Stimulated activated naive CD8-positive, alpha-beta T cell treated with anti-CD3 and anti-CD28 coated beads, Interleukin-15, amount 100 ng/mL, for 72 hours (primary cell): ENCODE data around the gene CLSTN1.

Experiments
- ATAC-seq: fragments of 150-1000 bp; cut with Tn5 transposase; 2 replicates; pipeline ENCODE4 v1.10.0; 2021; ENCODE audit warnings: mild to moderate bottlenecking, moderate library complexity
- DNase-seq, 2 donors: peaks; one replicate each; pipeline ENCODE4 v3.0.0; 2021 to 2022
- H3K27ac Mint-ChIP-seq, 2 donors: one replicate each; pipeline ENCODE4 v1.8.0; 2022; ENCODE audit warnings: mild to moderate bottlenecking in 2 of 2, mixed read lengths in 2 of 2, moderate library complexity in 2 of 2
- H3K27me3 Mint-ChIP-seq: one replicate; pipeline ENCODE4 v1.8.0; 2022; ENCODE audit warnings: mixed read lengths
- H3K4me1 Mint-ChIP-seq: one replicate; pipeline ENCODE4 v1.8.0; 2022; ENCODE audit warnings: mild to moderate bottlenecking, mixed read lengths
- H3K4me3 Mint-ChIP-seq, 2 donors: one replicate each; pipeline ENCODE4 v1.8.0; 2022; ENCODE audit warnings: mild to moderate bottlenecking in 2 of 2, mixed read lengths in 2 of 2, moderate library complexity in 1 of 2
- H3K9me3 Mint-ChIP-seq, 2 donors: one replicate each; pipeline ENCODE4 v1.8.0; 2022; ENCODE audit warnings: mixed read lengths in 2 of 2

Gene CLSTN1

DNA sequence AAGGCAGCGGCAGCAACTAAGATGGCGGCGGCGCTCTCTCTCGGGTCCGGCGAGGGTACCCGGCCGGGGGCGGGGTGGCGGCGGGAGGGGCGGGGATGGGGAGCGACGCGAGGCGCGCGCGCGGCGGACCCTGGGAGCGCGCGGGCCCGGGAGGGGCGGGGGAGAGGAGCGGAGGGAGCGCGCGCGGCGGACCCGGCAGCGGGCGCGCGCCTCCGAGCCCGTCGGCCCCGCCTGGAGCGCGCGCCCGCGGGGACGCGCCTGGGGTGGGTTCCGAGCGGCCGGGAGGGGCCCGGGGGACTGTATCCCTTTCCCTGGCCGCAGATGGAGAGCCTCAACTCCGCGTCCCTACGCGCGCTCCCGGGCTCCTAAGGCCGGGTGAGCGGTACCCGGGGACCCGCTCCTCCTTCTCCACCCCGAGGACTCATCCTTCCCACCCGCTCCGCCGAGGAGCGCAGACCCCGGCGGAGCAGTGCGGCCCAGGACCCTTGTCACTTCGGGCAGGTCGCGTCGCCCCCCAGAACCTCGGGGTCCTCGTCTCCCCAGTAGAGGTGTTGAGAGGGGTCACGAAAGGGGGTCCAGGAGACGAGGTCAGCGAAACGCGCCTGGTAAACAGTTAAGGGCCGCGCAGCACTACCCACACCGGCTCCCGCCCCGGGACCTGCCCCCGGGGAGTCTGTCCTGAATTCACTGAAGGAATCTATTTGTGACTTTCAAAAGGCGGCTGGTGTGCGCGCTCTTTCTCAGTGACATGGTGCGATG lies at the start of gene CLSTN1:
TSS of gene CLSTN1 (minus strand) at position 23 of the 759 bp plus-strand sequence. CDS start 232 bp downstream, outside the sequence.
- peak; percentile 80 to 83 for DNase-seq
- Mint-ChIP-seq H3K27me3 (peaks cover 22% of the 10 kb centered on the region), H3K27ac (peak within 1 kb of the TSS; percentile 61 to 98), H3K9me3 (no peaks in the 10 kb centered on the region), H3K4me3 (peak within 1 kb of the TSS; percentile 92 to 95), H3K4me1 (peaks cover 41% of the 10 kb centered on the region)
- ATAC-seq, result peak; percentile 83

DNA sequence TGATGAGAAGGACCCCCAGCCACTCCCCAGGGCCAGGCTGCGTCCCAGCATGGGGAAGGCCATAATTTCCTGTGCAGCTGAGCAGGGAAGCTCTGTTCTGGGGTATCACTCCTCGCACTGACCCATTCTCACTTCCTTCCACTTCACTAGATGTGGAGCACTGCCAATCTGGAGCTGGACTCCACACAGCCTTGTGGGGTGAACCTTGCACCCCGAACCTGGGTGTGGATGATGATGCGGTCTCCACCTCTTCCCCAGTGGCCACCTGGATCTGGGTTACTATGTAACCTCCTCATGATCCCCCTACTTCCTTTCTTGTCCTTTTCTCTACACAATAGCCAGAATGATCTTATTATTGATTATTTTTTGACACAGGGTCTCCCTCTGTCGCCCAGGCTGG lies 49.6 kb upstream of the CLSTN1 start:
- no peak for DNase-seq
- Mint-ChIP-seq H3K4me1 (peaks cover 10% of the 10 kb centered on the region), H3K27ac (no peak overlapping the region), H3K27me3 (no peaks in the 10 kb centered on the region), H3K4me3 (no peak overlapping the region), H3K9me3 (no peaks in the 10 kb centered on the region)
- ATAC-seq, result no peak

GRCh38 chr1:9872430-9873165 lies 48.8 kb upstream of the CLSTN1 start:
- Mint-ChIP-seq H3K27me3 (no peaks in the 10 kb centered on the region), H3K9me3 (no peaks in the 10 kb centered on the region), H3K4me3 (no peak overlapping the region), H3K27ac (peak overlapping the region in 1 of 2 donors; percentile 12), H3K4me1 (peaks cover 12% of the 10 kb centered on the region)
- ATAC-seq (no peak), DNase-seq (no peak)

- no peaks in the 10 kb centered on the region for H3K27me3 Mint-ChIP-seq
- peaks cover 20% of the 10 kb centered on the region for H3K4me1 Mint-ChIP-seq
- no peak overlapping the region for H3K4me3 Mint-ChIP-seq
- no peaks in the 10 kb centered on the region for H3K9me3 Mint-ChIP-seq
- DNase-seq (no peak), ATAC-seq (no peak)
- H3K27ac Mint-ChIP-seq, result peak overlapping the region in 1 of 2 donors; percentile 12
These were observed 48.1 kb upstream of the CLSTN1 start for GRCh38 chr1:9871707-9872425.

- H3K9me3 Mint-ChIP-seq, result no peaks in the 10 kb centered on the region
- H3K27ac Mint-ChIP-seq, result no peak overlapping the region
- peaks cover 23% of the 10 kb centered on the region for H3K4me1 Mint-ChIP-seq
- H3K4me3 Mint-ChIP-seq, result no peak overlapping the region
- no peaks in the 10 kb centered on the region for H3K27me3 Mint-ChIP-seq
- ATAC-seq (no peak), DNase-seq (no peak)
These were observed 47.3 kb upstream of the CLSTN1 start for GRCh38 chr1:9871021-9871420.

DNA sequence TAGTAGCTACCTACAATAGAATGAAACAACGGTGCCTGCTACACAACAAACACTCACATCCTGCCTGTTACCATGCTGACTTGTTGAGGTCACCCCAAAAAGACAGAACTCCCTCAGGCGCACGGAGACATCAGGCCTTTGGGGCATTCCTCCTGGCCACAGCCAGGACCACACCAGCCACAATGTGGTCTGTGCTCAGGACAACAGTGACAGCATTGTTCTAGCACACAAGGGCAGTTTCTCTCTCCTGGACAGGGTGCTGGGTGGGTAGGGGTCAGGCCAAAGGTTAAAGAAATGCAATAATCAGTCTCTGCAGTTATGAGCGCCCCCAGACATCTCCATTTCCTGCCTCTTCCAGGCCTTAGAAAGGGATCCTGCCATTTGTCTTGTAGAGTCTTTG lies 46.8 kb upstream of the CLSTN1 start:
- DNase-seq (no peak), ATAC-seq (no peak)
- Mint-ChIP-seq H3K9me3 (no peaks in the 10 kb centered on the region), H3K4me3 (no peak overlapping the region), H3K4me1 (peaks cover 23% of the 10 kb centered on the region), H3K27ac (no peak overlapping the region), H3K27me3 (no peaks in the 10 kb centered on the region)

DNA sequence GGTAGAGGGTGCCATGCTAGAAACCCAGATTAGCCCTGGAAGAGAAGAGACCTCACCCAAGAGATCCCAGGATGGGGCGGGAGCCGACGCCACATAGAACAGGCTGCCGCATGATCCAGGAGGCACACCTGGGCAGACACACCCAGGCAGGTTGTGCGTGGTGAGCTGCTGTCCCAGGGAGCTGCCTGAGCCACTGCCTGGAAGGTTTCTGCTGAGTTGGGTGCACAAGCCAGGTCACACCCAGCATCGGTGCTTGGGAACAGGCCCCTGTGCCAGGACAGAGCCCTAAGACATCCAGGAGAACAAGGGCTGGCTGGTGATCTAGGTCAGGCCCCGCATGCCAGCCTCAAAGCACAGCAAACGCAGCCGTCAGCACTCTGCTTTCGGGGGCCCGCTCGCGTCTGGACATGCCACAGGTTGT lies 46.1 kb upstream of the CLSTN1 start:
- no peaks in the 10 kb centered on the region for H3K27me3 Mint-ChIP-seq
- ATAC-seq (no peak), DNase-seq (no peak)
- no peaks in the 10 kb centered on the region for H3K9me3 Mint-ChIP-seq
- H3K27ac Mint-ChIP-seq, result peak overlapping the region in 1 of 2 donors; percentile 52
- H3K4me1 Mint-ChIP-seq, result peaks cover 17% of the 10 kb centered on the region
- H3K4me3 Mint-ChIP-seq, result no peak overlapping the region

- Mint-ChIP-seq H3K4me1 (peaks cover 13% of the 10 kb centered on the region), H3K27me3 (no peaks in the 10 kb centered on the region), H3K9me3 (no peaks in the 10 kb centered on the region), H3K4me3 (no peak overlapping the region), H3K27ac (no peak overlapping the region)
- DNase-seq (no peak), ATAC-seq (no peak)
These were observed 44.5 kb upstream of the CLSTN1 start for GRCh38 chr1:9868244-9868590.

GRCh38 chr1:9867408-9868243 lies 43.9 kb upstream of the CLSTN1 start:
- DNase-seq (peak; percentile 83 to 84), ATAC-seq (peak; percentile 95)
- no peak overlapping the region for H3K27ac Mint-ChIP-seq
- no peak overlapping the region for H3K4me3 Mint-ChIP-seq
- no peaks in the 10 kb centered on the region for H3K9me3 Mint-ChIP-seq
- peaks cover 13% of the 10 kb centered on the region for H3K4me1 Mint-ChIP-seq
- H3K27me3 Mint-ChIP-seq, result no peaks in the 10 kb centered on the region

DNA sequence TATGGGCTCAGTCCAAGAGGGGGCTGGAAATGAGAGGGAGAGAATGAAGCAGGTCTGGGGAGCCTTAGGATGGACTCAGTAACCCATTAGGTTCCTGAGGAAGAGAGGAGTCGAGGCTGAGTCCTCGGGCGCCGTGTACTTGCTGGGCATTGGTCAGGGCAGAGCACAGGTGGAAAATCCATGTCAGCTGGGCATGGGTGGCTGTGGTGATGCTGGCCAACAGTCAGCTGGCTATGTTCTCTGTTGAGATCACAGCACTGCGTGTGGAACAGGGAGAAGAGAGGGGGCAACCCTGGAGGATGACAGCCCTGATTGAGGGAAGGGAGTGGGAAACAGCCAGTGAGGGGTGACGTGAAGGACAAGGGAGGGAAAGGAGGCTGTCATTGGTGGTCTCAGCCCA lies 43.1 kb upstream of the CLSTN1 start:
- Mint-ChIP-seq H3K27ac (peak overlapping the region in 1 of 2 donors; percentile 77), H3K9me3 (no peaks in the 10 kb centered on the region), H3K4me3 (no peak overlapping the region), H3K27me3 (no peaks in the 10 kb centered on the region), H3K4me1 (peaks cover 13% of the 10 kb centered on the region)
- ATAC-seq (no peak), DNase-seq (no peak)

- Mint-ChIP-seq H3K27ac (no peak overlapping the region), H3K27me3 (no peaks in the 10 kb centered on the region)
- no peak for ATAC-seq
These were observed 42.0 kb upstream of the CLSTN1 start for GRCh38 chr1:9865724-9866123.

GRCh38 chr1:9863371-9863770 lies 39.6 kb upstream of the CLSTN1 start:
- Mint-ChIP-seq H3K9me3 (no peaks in the 10 kb centered on the region), H3K4me1 (peaks cover 23% of the 10 kb centered on the region), H3K4me3 (no peak overlapping the region), H3K27ac (no peak overlapping the region), H3K27me3 (no peaks in the 10 kb centered on the region)
- ATAC-seq (no peak), DNase-seq (no peak)

More at GRCh38 chr1:9865724-9866123, 42.0 kb upstream of the CLSTN1 start:
- no peak overlapping the region for H3K4me3 Mint-ChIP-seq
- peaks cover 13% of the 10 kb centered on the region for H3K4me1 Mint-ChIP-seq
- DNase-seq, result no peak
- H3K9me3 Mint-ChIP-seq, result no peaks in the 10 kb centered on the region

GRCh38 chr1:9861360-9861759 lies 37.6 kb upstream of the CLSTN1 start:
- H3K9me3 Mint-ChIP-seq, result no peaks in the 10 kb centered on the region
- peaks cover 10% of the 10 kb centered on the region for H3K4me1 Mint-ChIP-seq
- ATAC-seq (no peak), DNase-seq (no peak)
- H3K4me3 Mint-ChIP-seq, result no peak overlapping the region
- H3K27me3 Mint-ChIP-seq, result no peaks in the 10 kb centered on the region
- H3K27ac Mint-ChIP-seq, result peak overlapping the region in 1 of 2 donors; percentile 27

DNA sequence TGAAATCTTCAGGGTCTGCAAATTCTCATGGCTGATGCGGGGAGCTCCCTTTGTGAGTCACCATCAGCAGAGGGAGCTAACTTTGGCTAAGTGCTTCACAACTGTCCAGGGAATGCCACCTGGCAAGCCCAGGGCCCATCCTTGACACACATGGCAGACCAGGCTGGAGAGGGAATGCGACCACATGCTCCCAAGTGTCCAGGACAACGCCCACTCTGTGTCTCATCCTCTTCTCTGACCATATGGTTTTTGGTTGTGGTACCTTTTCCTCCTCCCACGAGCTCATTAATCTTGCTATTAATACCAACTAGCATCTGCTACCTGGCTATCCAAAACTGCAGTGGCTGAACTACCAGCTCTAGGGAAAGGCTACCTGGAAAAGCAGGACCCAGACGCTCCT lies 37.1 kb upstream of the CLSTN1 start:
- no peak overlapping the region for H3K27ac Mint-ChIP-seq
- peaks cover 10% of the 10 kb centered on the region for H3K4me1 Mint-ChIP-seq
- ATAC-seq (no peak), DNase-seq (no peak)
- H3K9me3 Mint-ChIP-seq, result no peaks in the 10 kb centered on the region
- H3K27me3 Mint-ChIP-seq, result no peaks in the 10 kb centered on the region
- no peak overlapping the region for H3K4me3 Mint-ChIP-seq
